ENCODE data around the gene ATP6V0B. TPM values are rescaled to one million over a fixed set of nuclear protein-coding genes. Genes with fewer than 3 reads are reported as not detected.

Gene ATP6V0B
- total and polyA plus RNA-seq, 10 of the 15 experiments (the other 5 are each of a cell fraction or from before 2014, with no cell fraction given) = 65.3 to 250 (median 144) TPM

- TF ChIP-seq IRF3 (IDR thresholded peaks at IDR 0.05) (peak; percentile 54), TBL1XR1 (IDR thresholded peaks at IDR 0.05; ENCODE audit: low read depth, low read length) (0 out of 2 replicates have a peak, but pooled peaks have one; percentile 12), BACH1 (IDR thresholded peaks at IDR 0.05; ENCODE audit: borderline replicate concordance) (no peak), POLR2A (IDR thresholded peaks at IDR 0.05; ENCODE audit: low read depth, low read length) (peak; percentile 92), BHLHE40 (IDR thresholded peaks at IDR 0.05; ENCODE audit: borderline replicate concordance in 1 of 2, low read depth in 2 of 2, low read length in 1 of 2) (peak; percentile 57 to 93; a peak in 3 of 4 replicates), E4F1 (IDR thresholded peaks at IDR 0.05; ENCODE audit: borderline replicate concordance, partially characterized antibody) (no peak), ATF2 (IDR thresholded peaks at IDR 0.05; ENCODE audit: low read length) (no peak), ZNF687 (IDR thresholded peaks at IDR 0.05) (peak; percentile 15; the same call in 1 of the 2 replicates), MEF2A (IDR thresholded peaks at IDR 0.05; ENCODE audit: insufficient read depth, low read depth, low read length) (no peak), REST (IDR thresholded peaks at IDR 0.05; ENCODE audit: low read depth, low read length) (no peak), RAD51 (IDR thresholded peaks at IDR 0.05) (peak; percentile 99), YY1 (IDR thresholded peaks at IDR 0.05; ENCODE audit: low read depth, low read length) (peak; percentile 83), POLR2AphosphoS2 (IDR thresholded peaks at IDR 0.05; ENCODE audit: low read depth, low read length) (peak; percentile 83; the same call in 1 of the 2 replicates), NRF1 (conservative IDR thresholded peaks at IDR 0.05; ENCODE audit: low read depth, low read length) (peak; percentile 8; the same call in 1 of the 2 replicates), SMARCA5 (IDR thresholded peaks at IDR 0.05) (peak; percentile 67)
Measured at GRCh38 chr1:43974443-43975248, at the start of gene ATP6V0B (continued).

All from GM12878 (cell line).